Hippocampal formation (tissue), 2 donors: ENCODE results near the gene HCK.
"Not testable (repeated sequence)": the region's sequence is repeated elsewhere in the genome, so short reads cannot be mapped to it uniquely, and the experiment has no call there.

Experiments
- DNase-seq, 2 donors: peaks; one replicate each; lab custom pipeline; 2025; lab: John Stamatoyannopoulos, UW

The HCK gene

DNA sequence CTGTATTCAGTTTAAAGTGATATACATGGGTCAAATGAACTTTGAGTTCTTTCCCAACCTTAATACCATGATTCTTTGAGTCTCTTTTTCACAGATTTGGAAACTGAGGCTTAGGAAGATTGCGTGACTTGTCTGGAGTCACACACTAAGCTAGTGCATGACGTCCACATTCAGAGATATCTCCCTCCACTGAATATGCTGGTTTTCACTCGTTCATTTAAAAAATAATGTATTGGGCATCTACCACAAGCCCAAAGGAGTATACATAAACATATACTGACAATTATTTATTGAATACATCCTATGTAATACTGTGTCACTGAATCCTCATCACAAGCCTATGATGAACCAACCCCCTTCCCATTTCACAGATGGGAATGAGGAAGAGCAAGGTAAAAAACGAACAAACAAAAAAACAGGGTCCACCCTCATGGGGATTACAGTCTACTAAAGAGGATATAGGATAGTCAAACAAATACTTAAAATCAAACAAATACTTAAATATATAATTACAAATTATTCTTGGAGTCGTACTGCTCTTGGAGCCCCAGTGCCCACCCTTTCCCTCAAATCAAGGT lies 56.9 kb downstream of the HCK start:
- DNase-seq, result no peak

DNA sequence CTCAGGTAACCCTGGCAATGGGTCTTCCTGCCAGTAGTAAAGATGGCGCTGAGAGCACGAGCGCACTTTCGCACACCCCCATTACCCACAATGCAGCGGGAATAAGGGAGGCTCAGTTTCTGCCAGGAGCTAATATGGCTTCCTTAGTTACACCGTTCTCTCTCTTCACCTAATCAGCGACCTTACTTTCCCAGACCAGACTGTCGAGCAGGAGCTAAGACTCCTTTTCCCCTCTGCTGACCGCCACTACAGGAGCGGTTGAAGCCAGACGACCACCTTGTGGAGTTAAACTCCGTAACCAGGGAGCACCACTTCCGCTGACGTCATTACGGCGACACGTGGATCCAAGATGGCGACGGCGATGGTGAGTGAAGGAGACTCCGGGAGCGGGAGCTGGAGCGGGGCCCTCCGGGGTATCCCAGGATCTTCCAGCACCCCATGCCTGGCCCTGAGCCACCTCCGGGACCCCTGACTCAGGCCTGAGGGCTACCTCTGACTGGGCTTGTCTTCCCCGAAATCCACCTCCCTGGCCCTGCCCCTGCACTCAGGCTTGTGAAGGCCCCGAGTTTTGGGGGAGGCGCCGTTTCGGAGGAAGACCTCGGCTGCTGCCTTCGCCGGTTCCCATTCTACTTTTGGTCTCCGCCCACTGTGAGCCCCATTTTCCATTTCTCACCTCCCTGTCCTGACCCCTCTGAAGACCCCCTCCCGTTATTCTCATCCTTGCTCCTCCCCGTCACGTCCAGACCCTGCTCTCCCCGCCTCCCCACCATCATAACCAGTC lies 57.5 kb downstream of the HCK start, which contains the start of gene TM9SF4:
TM9SF4 (plus strand) TSS at position 323 of the 781 bp plus-strand sequence; CDS start at position 350, 27 bp downstream.
- peak; percentile 88 to 92 for DNase-seq

GRCh38 chr20:32110173-32110704 lies 58.2 kb downstream of the HCK start:
- DNase-seq, result no peak

- DNase-seq, result no peak
Measured at GRCh38 chr20:32110727-32111126, 58.7 kb downstream of the HCK start.

- DNase-seq, result no peak
Measured at GRCh38 chr20:32111156-32111686, 59.2 kb downstream of the HCK start.

GRCh38 chr20:32111753-32112152 lies 59.7 kb downstream of the HCK start:
- DNase-seq, result no peak

DNA sequence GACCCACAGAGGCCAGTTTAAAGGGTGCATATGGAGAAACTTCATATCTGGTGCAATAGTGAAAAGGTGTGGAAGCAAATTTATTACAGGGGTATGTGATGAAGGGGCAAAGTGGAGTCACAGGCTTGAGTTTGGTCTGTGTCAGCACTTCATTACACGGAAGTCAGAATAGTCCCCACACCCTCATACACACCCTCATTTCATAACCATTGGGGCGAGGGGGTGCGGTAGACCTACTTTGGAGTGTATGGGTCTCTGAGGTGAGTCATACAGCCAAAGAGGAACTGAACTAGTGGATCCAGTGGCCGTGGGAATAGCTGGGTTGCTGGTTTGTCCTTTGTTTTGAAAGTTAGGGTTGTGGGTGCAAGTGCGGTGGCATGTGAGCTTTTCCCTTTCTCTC lies 60.8 kb downstream of the HCK start:
- no peak for DNase-seq

GRCh38 chr20:32113591-32114260 lies 61.7 kb downstream of the HCK start:
- DNase-seq, result no peak

DNA sequence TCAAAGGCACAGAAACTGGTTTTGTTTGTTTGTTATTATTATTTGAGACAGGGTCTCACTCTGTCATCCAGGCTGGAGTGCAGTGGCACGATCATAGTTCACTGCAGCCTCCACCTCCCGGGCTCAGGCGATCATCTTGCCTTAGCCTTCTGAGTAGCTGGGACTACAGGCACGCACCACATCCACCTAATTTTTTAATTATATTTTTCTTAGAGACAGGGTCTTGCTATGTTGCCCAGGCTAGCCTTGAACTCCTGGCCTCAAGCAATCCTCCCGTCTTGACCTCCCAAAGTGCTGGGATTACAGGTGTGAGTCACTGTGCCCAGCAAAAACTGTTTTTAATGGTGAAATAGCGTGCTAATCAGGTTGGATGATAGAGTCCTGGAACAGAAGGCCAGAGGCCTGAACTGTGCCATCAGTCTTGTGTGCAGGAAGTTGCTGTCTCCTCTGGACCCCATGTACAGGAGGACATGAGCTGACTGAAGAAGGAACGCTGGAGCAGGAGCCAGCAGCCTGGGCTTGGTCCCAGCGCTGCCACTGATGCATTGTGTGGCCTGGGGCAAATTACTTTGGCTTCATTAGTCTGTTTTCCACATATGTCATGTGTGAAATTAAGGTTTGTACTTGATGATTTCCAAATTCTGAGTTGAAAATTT lies 62.4 kb downstream of the HCK start:
- no peak for DNase-seq

GRCh38 chr20:32115211-32115767 lies 63.2 kb downstream of the HCK start:
- no peak for DNase-seq

GRCh38 chr20:32116079-32116521 lies 64.1 kb downstream of the HCK start:
- no peak for DNase-seq

DNA sequence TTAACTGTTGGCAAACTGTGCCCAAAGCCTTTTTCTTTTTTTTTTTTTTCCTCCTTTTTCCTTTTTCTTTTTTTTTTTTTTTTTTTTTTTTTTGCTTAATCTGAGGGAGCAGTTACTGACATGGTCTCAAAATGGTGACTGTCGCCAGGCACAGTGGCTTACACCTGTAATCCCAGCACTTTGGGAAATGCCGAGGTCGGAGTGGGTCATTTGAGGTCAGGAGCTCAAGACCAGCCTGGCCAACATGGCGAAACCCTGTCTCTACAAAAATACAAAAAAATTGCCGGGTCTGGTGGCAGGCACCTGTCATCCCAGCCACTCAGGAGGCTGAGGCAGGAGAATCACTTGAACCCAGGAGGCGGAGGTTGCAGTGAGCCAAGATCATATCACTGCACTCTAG lies 64.8 kb downstream of the HCK start:
- not testable (repeated sequence) for DNase-seq

GRCh38 chr20:32118427-32118826 lies 66.4 kb downstream of the HCK start:
- not testable (repeated sequence) for DNase-seq

- no peak for DNase-seq
Measured at GRCh38 chr20:32119734-32120133, 67.7 kb downstream of the HCK start.

GRCh38 chr20:32121908-32122307 lies 69.9 kb downstream of the HCK start:
- DNase-seq, result not testable (repeated sequence)

GRCh38 chr20:32123088-32123487 lies 71.0 kb downstream of the HCK start:
- DNase-seq, result no peak

- no peak for DNase-seq
Measured at GRCh38 chr20:32124916-32125454, 72.9 kb downstream of the HCK start.

DNA sequence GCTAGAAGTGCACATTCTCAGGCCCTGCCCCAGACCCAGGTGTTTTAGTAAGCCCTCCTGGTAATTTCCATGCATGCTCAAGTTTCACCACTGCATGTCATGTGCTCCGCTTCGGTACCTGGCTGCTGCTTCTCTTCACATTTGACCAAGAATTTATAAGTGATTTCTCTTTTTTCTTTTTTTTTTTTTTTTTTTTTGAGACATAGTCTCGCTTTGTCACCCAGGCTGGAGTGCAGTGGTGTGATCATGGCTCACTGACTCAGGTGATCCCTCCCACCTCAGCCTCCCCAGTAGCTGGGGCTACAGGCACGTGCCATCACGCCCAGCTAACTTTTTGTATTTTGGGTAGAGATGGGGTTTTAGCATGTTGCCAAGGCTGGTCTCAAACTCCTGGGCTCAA lies 73.5 kb downstream of the HCK start:
- no peak for DNase-seq

- DNase-seq, result no peak
Measured at GRCh38 chr20:32126919-32127318, 74.9 kb downstream of the HCK start.

GRCh38 chr20:32127347-32127746 lies 75.3 kb downstream of the HCK start:
- DNase-seq, result no peak

GRCh38 chr20:32128167-32128566 lies 76.1 kb downstream of the HCK start:
- DNase-seq, result no peak
